GM19351 (cell line): ENCODE results near the gene TRPC4AP.

Experiments used
- ATAC-seq: cut with Tn5 transposase; IDR thresholded peaks from one replicate; pipeline ENCODE4 v1.9.1; 2021; ENCODE audit warnings: mild to moderate bottlenecking, moderate library complexity; ENCODE audit not compliant: unreplicated experiment

The TRPC4AP gene

GRCh38 chr20:34977365-34978091 lies 115.1 kb downstream of the TRPC4AP start:
- ATAC-seq, result no peak

GRCh38 chr20:34976286-34976685 lies 116.3 kb downstream of the TRPC4AP start:
- ATAC-seq, result no peak

- ATAC-seq, result no peak
Observed at GRCh38 chr20:34974246-34974645, 118.4 kb downstream of the TRPC4AP start.

- ATAC-seq, result no peak
Observed at GRCh38 chr20:34971561-34972235, 120.9 kb downstream of the TRPC4AP start.

- no peak for ATAC-seq
Observed at GRCh38 chr20:34970846-34971560, 121.6 kb downstream of the TRPC4AP start.

- ATAC-seq, result no peak
Observed at GRCh38 chr20:34970193-34970840, 122.3 kb downstream of the TRPC4AP start.

- no peak for ATAC-seq
Observed at GRCh38 chr20:34968042-34968775, 124.4 kb downstream of the TRPC4AP start.

- ATAC-seq, result no peak
Observed at GRCh38 chr20:34967421-34967820, 125.2 kb downstream of the TRPC4AP start.

- no peak for ATAC-seq
Observed at GRCh38 chr20:34965051-34965450, 127.6 kb downstream of the TRPC4AP start.

- ATAC-seq, result no peak
Observed at GRCh38 chr20:34964486-34964885, 128.1 kb downstream of the TRPC4AP start.

- no peak for ATAC-seq
Observed at GRCh38 chr20:34956751-34957472, 135.7 kb downstream of the TRPC4AP start.

- no peak for ATAC-seq
Observed at GRCh38 chr20:34956041-34956458, 136.6 kb downstream of the TRPC4AP start.

- peak; percentile 94 for ATAC-seq
Observed at GRCh38 chr20:34955231-34956040, 137.2 kb downstream of the TRPC4AP start, which contains the start of the genes GSS and MYH7B. Gene GSS, minus strand, starts transcription at chr20:34955806. Its CDS starts 3,954 bp downstream, at chr20:34951852. Gene MYH7B, plus strand, starts transcription at chr20:34955868. Its CDS starts 22,138 bp downstream, at chr20:34978006.

GRCh38 chr20:34954904-34955230 lies 137.7 kb downstream of the TRPC4AP start:
- no peak for ATAC-seq

GRCh38 chr20:34953960-34954359 lies 138.6 kb downstream of the TRPC4AP start:
- no peak for ATAC-seq

- no peak for ATAC-seq
Observed at GRCh38 chr20:34952671-34953070, 139.9 kb downstream of the TRPC4AP start.
